Ishikawa (cell line): ENCODE data around the gene RYR1.

Experiments
- CEBPB ChIP-seq: IDR thresholded peaks from 2 replicates; pipeline ENCODE4 v1.6.1; 2012
- CREB1 ChIP-seq: IDR thresholded peaks from 2 replicates; pipeline ENCODE4 v1.6.1; 2012; ENCODE audit warnings: low read depth
- EGR1 ChIP-seq: IDR thresholded peaks from 2 replicates; pipeline ENCODE4 v1.6.1; 2012
- EP300 ChIP-seq: IDR thresholded peaks from 2 replicates; pipeline ENCODE4 v1.6.1; 2012; ENCODE audit warnings: borderline replicate concordance
- FOXM1 ChIP-seq: IDR thresholded peaks from 2 replicates; pipeline ENCODE4 v1.6.1; 2012; ENCODE audit warnings: low read depth, borderline replicate concordance
- MAX ChIP-seq: IDR thresholded peaks from 2 replicates; pipeline ENCODE4 v1.6.1; 2012
- NFIC ChIP-seq: IDR thresholded peaks from 2 replicates; pipeline ENCODE4 v1.6.1; 2012
- RAD21 ChIP-seq: IDR thresholded peaks from 2 replicates; pipeline ENCODE4 v1.6.1; 2012; ENCODE audit warnings: low read depth
- TAF1 ChIP-seq: IDR thresholded peaks from 2 replicates; pipeline ENCODE4 v1.6.1; 2012; ENCODE audit warnings: low read depth, mild to moderate bottlenecking
- TCF12 ChIP-seq: IDR thresholded peaks from 2 replicates; pipeline ENCODE4 v1.6.1; 2012; ENCODE audit warnings: low read depth
- TEAD4 ChIP-seq: IDR thresholded peaks from 2 replicates; pipeline ENCODE4 v1.6.1; 2012
- YY1 ChIP-seq: IDR thresholded peaks from 2 replicates; pipeline ENCODE4 v1.6.1; 2012; ENCODE audit warnings: low read depth
- TF ChIP-seq, protein P1 (sequence below): IDR thresholded peaks from 2 replicates; pipeline ENCODE4 v1.6.1; 2012; ENCODE audit warnings: low read depth, mild to moderate bottlenecking

- peak; percentile 83 for TF ChIP-seq RAD21
- TF ChIP-seq TEAD4, result no peak
- no peak for TF ChIP-seq MAX
- no peak for TF ChIP-seq FOXM1
- TF ChIP-seq CEBPB, result no peak
- TF ChIP-seq, protein P1, sequence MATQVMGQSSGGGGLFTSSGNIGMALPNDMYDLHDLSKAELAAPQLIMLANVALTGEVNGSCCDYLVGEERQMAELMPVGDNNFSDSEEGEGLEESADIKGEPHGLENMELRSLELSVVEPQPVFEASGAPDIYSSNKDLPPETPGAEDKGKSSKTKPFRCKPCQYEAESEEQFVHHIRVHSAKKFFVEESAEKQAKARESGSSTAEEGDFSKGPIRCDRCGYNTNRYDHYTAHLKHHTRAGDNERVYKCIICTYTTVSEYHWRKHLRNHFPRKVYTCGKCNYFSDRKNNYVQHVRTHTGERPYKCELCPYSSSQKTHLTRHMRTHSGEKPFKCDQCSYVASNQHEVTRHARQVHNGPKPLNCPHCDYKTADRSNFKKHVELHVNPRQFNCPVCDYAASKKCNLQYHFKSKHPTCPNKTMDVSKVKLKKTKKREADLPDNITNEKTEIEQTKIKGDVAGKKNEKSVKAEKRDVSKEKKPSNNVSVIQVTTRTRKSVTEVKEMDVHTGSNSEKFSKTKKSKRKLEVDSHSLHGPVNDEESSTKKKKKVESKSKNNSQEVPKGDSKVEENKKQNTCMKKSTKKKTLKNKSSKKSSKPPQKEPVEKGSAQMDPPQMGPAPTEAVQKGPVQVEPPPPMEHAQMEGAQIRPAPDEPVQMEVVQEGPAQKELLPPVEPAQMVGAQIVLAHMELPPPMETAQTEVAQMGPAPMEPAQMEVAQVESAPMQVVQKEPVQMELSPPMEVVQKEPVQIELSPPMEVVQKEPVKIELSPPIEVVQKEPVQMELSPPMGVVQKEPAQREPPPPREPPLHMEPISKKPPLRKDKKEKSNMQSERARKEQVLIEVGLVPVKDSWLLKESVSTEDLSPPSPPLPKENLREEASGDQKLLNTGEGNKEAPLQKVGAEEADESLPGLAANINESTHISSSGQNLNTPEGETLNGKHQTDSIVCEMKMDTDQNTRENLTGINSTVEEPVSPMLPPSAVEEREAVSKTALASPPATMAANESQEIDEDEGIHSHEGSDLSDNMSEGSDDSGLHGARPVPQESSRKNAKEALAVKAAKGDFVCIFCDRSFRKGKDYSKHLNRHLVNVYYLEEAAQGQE, result no peak
- no peak for TF ChIP-seq YY1
- TF ChIP-seq EGR1, result no peak
- TF ChIP-seq TCF12, result no peak
- no peak for TF ChIP-seq EP300
- TF ChIP-seq CREB1, result no peak
- TF ChIP-seq NFIC, result no peak
- no peak for TF ChIP-seq TAF1
Observed at GRCh38 chr19:38514812-38515633, 81.5 kb downstream of the RYR1 start.
